ENCODE results near the gene CUTA.
"Not testable (repeated sequence)": the region's sequence is repeated elsewhere in the genome, so short reads cannot be mapped to it uniquely, and the experiment has no call there.

Gene CUTA

DNA sequence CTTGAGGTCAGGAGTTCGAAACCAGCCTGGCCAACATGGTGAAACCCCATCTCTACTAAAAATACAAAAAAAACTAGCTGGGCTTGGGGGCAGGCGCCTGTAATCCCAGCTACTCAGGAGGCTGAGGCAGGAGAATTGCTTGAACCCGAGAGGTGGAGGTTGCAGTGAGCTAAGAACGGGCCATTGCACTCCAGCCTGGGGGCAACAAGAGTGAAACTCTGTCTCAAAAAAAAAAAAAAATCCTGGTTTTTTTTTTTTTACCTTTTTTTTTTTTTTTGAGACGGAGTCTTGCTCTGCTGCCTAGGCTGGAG lies 50.2 kb downstream of the CUTA start:
- not testable (repeated sequence) for DNase-seq (ENCODE audit: low spot score)

DNA sequence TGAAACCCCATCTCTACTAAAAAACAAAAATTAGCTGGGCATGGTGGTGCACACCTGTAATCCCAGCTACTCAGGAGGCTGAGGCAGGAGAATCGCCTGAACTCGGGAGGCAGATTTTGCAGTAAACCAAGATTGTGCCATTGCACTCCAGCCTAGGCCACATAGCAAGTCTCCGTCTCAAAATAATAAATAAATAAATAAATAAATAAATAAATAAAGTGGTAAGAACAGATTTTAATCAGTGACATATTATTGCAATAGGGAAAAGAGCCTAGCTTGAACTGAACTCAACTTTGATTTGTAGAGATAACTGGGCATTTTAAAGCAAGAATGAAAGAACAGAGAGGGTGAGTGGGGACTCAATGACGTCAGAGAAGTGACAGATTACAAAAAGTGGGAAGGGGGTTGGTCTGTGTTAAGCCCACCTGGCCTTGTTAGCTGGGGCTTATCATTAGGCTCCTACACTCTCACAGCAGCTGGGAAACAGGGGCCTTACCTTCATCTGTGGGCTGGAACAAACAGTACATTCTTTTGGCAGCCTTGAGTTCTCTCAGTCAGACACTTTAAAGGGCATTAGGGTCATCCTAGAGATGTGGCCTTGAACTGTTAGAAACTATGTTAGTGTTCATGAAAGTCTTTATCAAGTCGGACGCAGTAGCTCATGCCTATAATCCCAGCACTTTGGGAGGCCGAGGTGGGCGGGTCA lies 50.7 kb downstream of the CUTA start:
- no peak for DNase-seq (ENCODE audit: low spot score)

Data from RKO (cell line).